GM23338 (cell line): ENCODE results near the gene MTX2. TPM values are rescaled to one million over a fixed set of nuclear protein-coding genes. Genes with fewer than 3 reads are reported as not detected.

ENCODE experiments used
- ATAC-seq: fragments of 200-7000 bp; cut with Tn5 transposase; 3 replicates; pipeline ENCODE4 v1.9.1; 2020
- DNase-seq: peaks from one replicate; pipeline ENCODE4 v3.0.0-alpha.2; 2015; ENCODE audit warnings: low spot score
- H2AFZ ChIP-seq: fragments of 200-600 bp; sonication (generic); 2 replicates; pipeline ENCODE4 v1.8.0; 2016; ENCODE audit warnings: antibody characterized with exemption, mild to moderate bottlenecking, moderate library complexity
- H3F3A ChIP-seq: fragments of 200-600 bp; sonication (generic); replicated peaks from 2 replicates; pipeline ENCODE4 v1.8.0; 2017; ENCODE audit warnings: antibody characterized with exemption, mixed run types, low read depth
- H3K27ac ChIP-seq: fragments of 200-600 bp; sonication (generic); 2 replicates; pipeline ENCODE4 v1.6.1; 2016; ENCODE audit warnings: low read depth
- H3K27me3 ChIP-seq: fragments of 200-600 bp; sonication (generic); 2 replicates; pipeline ENCODE4 v1.8.0; 2016; ENCODE audit warnings: mild to moderate bottlenecking, mixed run types, moderate library complexity; ENCODE audit not compliant: insufficient read depth
- H3K36me3 ChIP-seq: fragments of 200-600 bp; sonication (generic); 2 replicates; pipeline ENCODE4 v1.8.0; 2016; ENCODE audit warnings: mild to moderate bottlenecking; ENCODE audit not compliant: insufficient read depth
- H3K4me1 ChIP-seq: fragments of 200-600 bp; sonication (generic); 2 replicates; pipeline ENCODE4 v1.8.0; 2016; ENCODE audit warnings: mild to moderate bottlenecking, moderate library complexity; ENCODE audit not compliant: insufficient read depth
- H3K4me2 ChIP-seq: fragments of 200-600 bp; sonication (generic); 2 replicates; pipeline ENCODE4 v1.7.1; 2017; ENCODE audit warnings: mixed run types
- H3K4me3 ChIP-seq: fragments of 200-600 bp; sonication (generic); 2 replicates; pipeline ENCODE4 v1.6.1; 2016; ENCODE audit warnings: mixed run types
- H3K79me2 ChIP-seq: fragments of 200-600 bp; sonication (generic); replicated peaks from 2 replicates; pipeline ENCODE4 v1.8.0; 2017; ENCODE audit warnings: mild to moderate bottlenecking; ENCODE audit not compliant: insufficient read depth
- H3K9me2 ChIP-seq: fragments of 200-600 bp; sonication (generic); 2 replicates; pipeline ENCODE4 v1.8.0; 2017; ENCODE audit not compliant: insufficient read depth
- H4K20me1 ChIP-seq: fragments of 200-600 bp; sonication (generic); replicated peaks from 2 replicates; pipeline ENCODE4 v1.8.0; 2017; ENCODE audit warnings: mild to moderate bottlenecking; ENCODE audit not compliant: insufficient read depth
- H3K27ac Mint-ChIP-seq: 2 replicates; pipeline ENCODE4 v1.8.0; 2020; ENCODE audit warnings: inconsistent platforms, mild to moderate bottlenecking, moderate library complexity, mixed read lengths
- H3K27me3 Mint-ChIP-seq: 3 replicates; pipeline ENCODE4 v1.8.0; 2022; ENCODE audit warnings: low read depth, mild to moderate bottlenecking, moderate library complexity, mixed read lengths, inconsistent platforms; ENCODE audit not compliant: insufficient read depth, poor library complexity
- H3K36me3 Mint-ChIP-seq: 3 replicates; pipeline ENCODE4 v1.8.0; 2021; ENCODE audit warnings: low read depth, mild to moderate bottlenecking, inconsistent platforms, moderate library complexity, mixed read lengths
- H3K4me1 Mint-ChIP-seq: 3 replicates; pipeline ENCODE4 v1.8.0; 2020; ENCODE audit warnings: mild to moderate bottlenecking, inconsistent platforms, mixed read lengths
- H3K4me3 Mint-ChIP-seq: 3 replicates; pipeline ENCODE4 v1.8.0; 2021; ENCODE audit warnings: moderate library complexity, mild to moderate bottlenecking, inconsistent platforms, mixed read lengths
- H3K9me3 Mint-ChIP-seq: 3 replicates; pipeline ENCODE4 v1.8.0; 2020; ENCODE audit warnings: moderate library complexity, mild to moderate bottlenecking, inconsistent platforms, mixed read lengths
- CREB1 ChIP-seq: fragments of 250-450 bp; sonication (Bioruptor Pico); IDR thresholded peaks from 2 replicates; pipeline ENCODE4 v1.5.0; 2020; ENCODE audit warnings: low read depth, mild to moderate bottlenecking, moderate library complexity
- ETS1 ChIP-seq: IDR thresholded peaks from 2 replicates; pipeline ENCODE4 v1.6.1; 2016; ENCODE audit warnings: antibody characterized with exemption
- EZH2 ChIP-seq: fragments of 200-600 bp; sonication (generic); IDR thresholded peaks from one replicate; pipeline ENCODE4 v1.8.0; 2017; ENCODE audit warnings: antibody characterized with exemption, mild to moderate bottlenecking, low read depth; ENCODE audit not compliant: unreplicated experiment
- EZH2phosphoT487 ChIP-seq: fragments of 200-600 bp; sonication (generic); IDR thresholded peaks from one replicate; pipeline ENCODE4 v1.8.1; 2018; ENCODE audit warnings: antibody characterized with exemption; ENCODE audit not compliant: unreplicated experiment
- JUNB ChIP-seq: IDR thresholded peaks from one replicate; pipeline ENCODE4 v1.6.1; 2016; ENCODE audit warnings: antibody characterized with exemption; ENCODE audit not compliant: unreplicated experiment
- NANOG ChIP-seq: IDR thresholded peaks from 2 replicates; pipeline ENCODE4 v1.6.1; 2016; ENCODE audit warnings: antibody characterized with exemption, borderline replicate concordance
- POLR2AphosphoS5 ChIP-seq: IDR thresholded peaks from 2 replicates; pipeline ENCODE4 v1.6.1; 2016; ENCODE audit warnings: antibody characterized with exemption, low read depth
- STAT1 ChIP-seq: IDR thresholded peaks from one replicate; pipeline ENCODE4 v1.6.1; 2016; ENCODE audit warnings: antibody characterized with exemption; ENCODE audit not compliant: unreplicated experiment
- ZNF114 ChIP-seq: fragments of 250-450 bp; sonication (Bioruptor Pico); IDR thresholded peaks from 2 replicates; pipeline ENCODE4 v1.5.0; 2020; ENCODE audit warnings: mild to moderate bottlenecking, moderate library complexity
- ZNF331 ChIP-seq: fragments of 250-450 bp; sonication (Bioruptor Pico); IDR thresholded peaks from 2 replicates; pipeline ENCODE4 v1.5.0; 2020; ENCODE audit warnings: low read depth, mild to moderate bottlenecking, moderate library complexity
- polyA plus RNA-seq: library from polyadenylated mRNA; unstranded; fragments of >200 nt; fragmentation: Nextera tagmentation; extraction: Ambion mirVana; gene quantifications from 2 replicates; pipeline ENCODE4 v1.2.1, GENCODE V29; 2016
- total RNA-seq: library from RNA; depleted of rRNA; stranded (reverse); fragments of >200 nt; shearing (Covaris generic); gene quantifications from 2 replicates; pipeline ENCODE4 v1.2.3, GENCODE V29; 2014
- TF ChIP-seq, protein P1 (sequence below): fragments of 250-450 bp; sonication (Bioruptor Pico); IDR thresholded peaks from 2 replicates; pipeline ENCODE4 v1.5.0; 2020; ENCODE audit warnings: mild to moderate bottlenecking, moderate library complexity
- TF ChIP-seq, protein P2 (sequence below), 2 experiments: fragments of 200-600 bp in 1 of 2; sonication (generic) in 1 of 2; conservative IDR thresholded peaks; 2 replicates each; pipeline versions ENCODE4 v1.5.1 to v1.6.1; 2016 to 2017; ENCODE audit warnings: antibody characterized with exemption in 2 of 2, low read depth in 2 of 2, mild to moderate bottlenecking in 2 of 2, moderate library complexity in 1 of 2
- TF ChIP-seq, protein P3 (sequence below): IDR thresholded peaks from one replicate; pipeline ENCODE4 v1.6.1; 2018; ENCODE audit warnings: antibody characterized with exemption; ENCODE audit not compliant: unreplicated experiment

Gene MTX2
- total and polyA plus RNA-seq, 2 experiments from 2014 or later = 37.5 to 81.7 TPM

DNA sequence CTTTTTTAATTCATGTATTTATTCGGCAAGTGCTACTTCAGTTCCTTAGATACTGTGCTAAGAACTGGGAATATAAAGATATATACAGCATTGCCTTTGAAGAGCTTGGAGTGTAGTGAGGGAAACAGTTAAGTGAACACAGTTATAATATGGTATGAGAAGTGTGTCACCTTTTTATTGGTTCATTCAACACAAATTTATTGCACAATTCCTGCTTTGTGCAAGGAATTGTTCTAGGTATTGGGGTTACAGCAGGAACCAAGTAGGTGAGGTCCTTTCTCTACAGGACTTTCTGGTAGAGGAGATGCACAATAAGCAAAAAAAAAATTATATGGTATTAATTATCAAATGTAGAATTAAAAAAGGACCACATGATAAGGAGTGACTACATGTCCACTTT is 65.5 kb downstream of the MTX2 start:
- no peaks in the 10 kb centered on the region for H3K79me2 ChIP-seq
- H3K9me2 ChIP-seq = no peaks in the 10 kb centered on the region
- Mint-ChIP-seq H3K4me1 (peaks cover 19% of the 10 kb centered on the region), H3K9me3 (peaks cover 2% of the 10 kb centered on the region; the same call in 1 of the 3 replicates), H3K4me3 (no peak overlapping the region), H3K27me3 (no peaks in the 10 kb centered on the region), H3K36me3 (peaks cover 24% of the 10 kb centered on the region), H3K27ac (no peak overlapping the region)
- no peaks in the 10 kb centered on the region for H3K27me3 ChIP-seq
- no peak overlapping the region for H3K4me2 ChIP-seq
- TF ChIP-seq NANOG = no peak
- TF ChIP-seq, protein P1, sequence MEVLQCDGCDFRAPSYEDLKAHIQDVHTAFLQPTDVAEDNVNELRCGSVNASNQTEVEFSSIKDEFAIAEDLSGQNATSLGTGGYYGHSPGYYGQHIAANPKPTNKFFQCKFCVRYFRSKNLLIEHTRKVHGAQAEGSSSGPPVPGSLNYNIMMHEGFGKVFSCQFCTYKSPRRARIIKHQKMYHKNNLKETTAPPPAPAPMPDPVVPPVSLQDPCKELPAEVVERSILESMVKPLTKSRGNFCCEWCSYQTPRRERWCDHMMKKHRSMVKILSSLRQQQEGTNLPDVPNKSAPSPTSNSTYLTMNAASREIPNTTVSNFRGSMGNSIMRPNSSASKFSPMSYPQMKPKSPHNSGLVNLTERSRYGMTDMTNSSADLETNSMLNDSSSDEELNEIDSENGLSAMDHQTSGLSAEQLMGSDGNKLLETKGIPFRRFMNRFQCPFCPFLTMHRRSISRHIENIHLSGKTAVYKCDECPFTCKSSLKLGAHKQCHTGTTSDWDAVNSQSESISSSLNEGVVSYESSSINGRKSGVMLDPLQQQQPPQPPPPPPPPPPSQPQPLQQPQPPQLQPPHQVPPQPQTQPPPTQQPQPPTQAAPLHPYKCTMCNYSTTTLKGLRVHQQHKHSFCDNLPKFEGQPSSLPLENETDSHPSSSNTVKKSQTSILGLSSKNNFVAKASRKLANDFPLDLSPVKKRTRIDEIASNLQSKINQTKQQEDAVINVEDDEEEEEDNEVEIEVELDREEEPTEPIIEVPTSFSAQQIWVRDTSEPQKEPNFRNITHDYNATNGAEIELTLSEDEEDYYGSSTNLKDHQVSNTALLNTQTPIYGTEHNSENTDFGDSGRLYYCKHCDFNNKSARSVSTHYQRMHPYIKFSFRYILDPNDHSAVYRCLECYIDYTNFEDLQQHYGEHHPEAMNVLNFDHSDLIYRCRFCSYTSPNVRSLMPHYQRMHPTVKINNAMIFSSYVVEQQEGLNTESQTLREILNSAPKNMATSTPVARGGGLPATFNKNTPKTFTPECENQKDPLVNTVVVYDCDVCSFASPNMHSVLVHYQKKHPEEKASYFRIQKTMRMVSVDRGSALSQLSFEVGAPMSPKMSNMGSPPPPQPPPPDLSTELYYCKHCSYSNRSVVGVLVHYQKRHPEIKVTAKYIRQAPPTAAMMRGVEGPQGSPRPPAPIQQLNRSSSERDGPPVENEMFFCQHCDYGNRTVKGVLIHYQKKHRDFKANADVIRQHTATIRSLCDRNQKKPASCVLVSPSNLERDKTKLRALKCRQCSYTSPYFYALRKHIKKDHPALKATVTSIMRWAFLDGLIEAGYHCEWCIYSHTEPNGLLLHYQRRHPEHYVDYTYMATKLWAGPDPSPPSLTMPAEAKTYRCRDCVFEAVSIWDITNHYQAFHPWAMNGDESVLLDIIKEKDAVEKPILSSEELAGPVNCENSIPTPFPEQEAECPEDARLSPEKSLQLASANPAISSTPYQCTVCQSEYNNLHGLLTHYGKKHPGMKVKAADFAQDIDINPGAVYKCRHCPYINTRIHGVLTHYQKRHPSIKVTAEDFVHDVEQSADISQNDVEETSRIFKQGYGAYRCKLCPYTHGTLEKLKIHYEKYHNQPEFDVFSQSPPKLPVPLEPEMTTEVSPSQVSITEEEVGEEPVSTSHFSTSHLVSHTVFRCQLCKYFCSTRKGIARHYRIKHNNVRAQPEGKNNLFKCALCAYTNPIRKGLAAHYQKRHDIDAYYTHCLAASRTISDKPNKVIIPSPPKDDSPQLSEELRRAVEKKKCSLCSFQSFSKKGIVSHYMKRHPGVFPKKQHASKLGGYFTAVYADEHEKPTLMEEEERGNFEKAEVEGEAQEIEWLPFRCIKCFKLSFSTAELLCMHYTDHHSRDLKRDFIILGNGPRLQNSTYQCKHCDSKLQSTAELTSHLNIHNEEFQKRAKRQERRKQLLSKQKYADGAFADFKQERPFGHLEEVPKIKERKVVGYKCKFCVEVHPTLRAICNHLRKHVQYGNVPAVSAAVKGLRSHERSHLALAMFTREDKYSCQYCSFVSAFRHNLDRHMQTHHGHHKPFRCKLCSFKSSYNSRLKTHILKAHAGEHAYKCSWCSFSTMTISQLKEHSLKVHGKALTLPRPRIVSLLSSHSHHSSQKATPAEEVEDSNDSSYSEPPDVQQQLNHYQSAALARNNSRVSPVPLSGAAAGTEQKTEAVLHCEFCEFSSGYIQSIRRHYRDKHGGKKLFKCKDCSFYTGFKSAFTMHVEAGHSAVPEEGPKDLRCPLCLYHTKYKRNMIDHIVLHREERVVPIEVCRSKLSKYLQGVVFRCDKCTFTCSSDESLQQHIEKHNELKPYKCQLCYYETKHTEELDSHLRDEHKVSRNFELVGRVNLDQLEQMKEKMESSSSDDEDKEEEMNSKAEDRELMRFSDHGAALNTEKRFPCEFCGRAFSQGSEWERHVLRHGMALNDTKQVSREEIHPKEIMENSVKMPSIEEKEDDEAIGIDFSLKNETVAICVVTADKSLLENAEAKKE (CRISPR knock-in tag) = no peak
- no peak for TF ChIP-seq ZNF331 (CRISPR knock-in tag)
- no peak for TF ChIP-seq EZH2phosphoT487
- TF ChIP-seq CREB1 = no peak
- no peak for TF ChIP-seq STAT1
- TF ChIP-seq, protein P2, sequence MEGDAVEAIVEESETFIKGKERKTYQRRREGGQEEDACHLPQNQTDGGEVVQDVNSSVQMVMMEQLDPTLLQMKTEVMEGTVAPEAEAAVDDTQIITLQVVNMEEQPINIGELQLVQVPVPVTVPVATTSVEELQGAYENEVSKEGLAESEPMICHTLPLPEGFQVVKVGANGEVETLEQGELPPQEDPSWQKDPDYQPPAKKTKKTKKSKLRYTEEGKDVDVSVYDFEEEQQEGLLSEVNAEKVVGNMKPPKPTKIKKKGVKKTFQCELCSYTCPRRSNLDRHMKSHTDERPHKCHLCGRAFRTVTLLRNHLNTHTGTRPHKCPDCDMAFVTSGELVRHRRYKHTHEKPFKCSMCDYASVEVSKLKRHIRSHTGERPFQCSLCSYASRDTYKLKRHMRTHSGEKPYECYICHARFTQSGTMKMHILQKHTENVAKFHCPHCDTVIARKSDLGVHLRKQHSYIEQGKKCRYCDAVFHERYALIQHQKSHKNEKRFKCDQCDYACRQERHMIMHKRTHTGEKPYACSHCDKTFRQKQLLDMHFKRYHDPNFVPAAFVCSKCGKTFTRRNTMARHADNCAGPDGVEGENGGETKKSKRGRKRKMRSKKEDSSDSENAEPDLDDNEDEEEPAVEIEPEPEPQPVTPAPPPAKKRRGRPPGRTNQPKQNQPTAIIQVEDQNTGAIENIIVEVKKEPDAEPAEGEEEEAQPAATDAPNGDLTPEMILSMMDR (conservative IDR thresholded peaks at IDR 0.05; ENCODE audit: low read depth in 2 of 2) = no peak
- TF ChIP-seq ETS1 = no peak
- TF ChIP-seq JUNB = no peak
- TF ChIP-seq, protein P3, sequence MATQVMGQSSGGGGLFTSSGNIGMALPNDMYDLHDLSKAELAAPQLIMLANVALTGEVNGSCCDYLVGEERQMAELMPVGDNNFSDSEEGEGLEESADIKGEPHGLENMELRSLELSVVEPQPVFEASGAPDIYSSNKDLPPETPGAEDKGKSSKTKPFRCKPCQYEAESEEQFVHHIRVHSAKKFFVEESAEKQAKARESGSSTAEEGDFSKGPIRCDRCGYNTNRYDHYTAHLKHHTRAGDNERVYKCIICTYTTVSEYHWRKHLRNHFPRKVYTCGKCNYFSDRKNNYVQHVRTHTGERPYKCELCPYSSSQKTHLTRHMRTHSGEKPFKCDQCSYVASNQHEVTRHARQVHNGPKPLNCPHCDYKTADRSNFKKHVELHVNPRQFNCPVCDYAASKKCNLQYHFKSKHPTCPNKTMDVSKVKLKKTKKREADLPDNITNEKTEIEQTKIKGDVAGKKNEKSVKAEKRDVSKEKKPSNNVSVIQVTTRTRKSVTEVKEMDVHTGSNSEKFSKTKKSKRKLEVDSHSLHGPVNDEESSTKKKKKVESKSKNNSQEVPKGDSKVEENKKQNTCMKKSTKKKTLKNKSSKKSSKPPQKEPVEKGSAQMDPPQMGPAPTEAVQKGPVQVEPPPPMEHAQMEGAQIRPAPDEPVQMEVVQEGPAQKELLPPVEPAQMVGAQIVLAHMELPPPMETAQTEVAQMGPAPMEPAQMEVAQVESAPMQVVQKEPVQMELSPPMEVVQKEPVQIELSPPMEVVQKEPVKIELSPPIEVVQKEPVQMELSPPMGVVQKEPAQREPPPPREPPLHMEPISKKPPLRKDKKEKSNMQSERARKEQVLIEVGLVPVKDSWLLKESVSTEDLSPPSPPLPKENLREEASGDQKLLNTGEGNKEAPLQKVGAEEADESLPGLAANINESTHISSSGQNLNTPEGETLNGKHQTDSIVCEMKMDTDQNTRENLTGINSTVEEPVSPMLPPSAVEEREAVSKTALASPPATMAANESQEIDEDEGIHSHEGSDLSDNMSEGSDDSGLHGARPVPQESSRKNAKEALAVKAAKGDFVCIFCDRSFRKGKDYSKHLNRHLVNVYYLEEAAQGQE = no peak
- no peak for TF ChIP-seq POLR2AphosphoS5
- TF ChIP-seq EZH2 = no peak
- no peak for TF ChIP-seq ZNF114
- no peak overlapping the region for H2AFZ ChIP-seq
- H3K4me1 ChIP-seq = peaks cover 21% of the 10 kb centered on the region
- ATAC-seq = no peak
- H4K20me1 ChIP-seq = no peaks in the 10 kb centered on the region
- H3F3A ChIP-seq = no peaks in the 10 kb centered on the region
- H3K36me3 ChIP-seq = no peaks in the 10 kb centered on the region
- H3K27ac ChIP-seq = no peak overlapping the region
- no peak overlapping the region for H3K4me3 ChIP-seq
- no peak for DNase-seq
